CD8-positive, alpha-beta memory T cell (primary cell): ENCODE data around the gene STAT4. TPM values are rescaled to one million over a fixed set of nuclear protein-coding genes. Genes with fewer than 3 reads are reported as not detected.

ENCODE experiments used
- CTCF ChIA-PET: fragments of 350-600 bp; sonication (Branson Sonifier 250); formaldehyde crosslinking; loops from one replicate; lab custom pipeline; 2021; ENCODE audit warnings: antibody characterized with exemption; lab: Charles Lee
- POLR2A ChIA-PET: fragments of 350-600 bp; sonication (Branson Sonifier 250); formaldehyde crosslinking; loops from one replicate; lab custom pipeline; 2021; ENCODE audit warnings: antibody characterized with exemption; lab: Charles Lee
- DNase-seq, 5 donors: peaks; one replicate each; pipeline versions ENCODE4 v3.0.0 to v3.0.0-alpha.2; 2020 to 2022; ENCODE audit warnings: mixed read lengths in 1 of 5
- H3K27ac ChIP-seq: one replicate; pipeline ENCODE4 v1.7.0; 2013; ENCODE audit warnings: low read depth, mild to moderate bottlenecking, low read length, moderate library complexity
- H3K27me3 ChIP-seq: 2 replicates; pipeline ENCODE4 v1.7.0; 2013; ENCODE audit warnings: low read length, mild to moderate bottlenecking; ENCODE audit not compliant: insufficient read depth, poor library complexity, severe bottlenecking
- H3K36me3 ChIP-seq: 2 replicates; pipeline ENCODE4 v1.7.0; 2013; ENCODE audit warnings: mild to moderate bottlenecking, low read length, moderate library complexity; ENCODE audit not compliant: insufficient read depth
- H3K4me1 ChIP-seq: 2 replicates; pipeline ENCODE4 v1.7.0; 2013; ENCODE audit warnings: mild to moderate bottlenecking, low read length, moderate library complexity; ENCODE audit not compliant: insufficient read depth
- H3K4me3 ChIP-seq: 2 replicates; pipeline ENCODE4 v1.7.0; 2013; ENCODE audit warnings: mild to moderate bottlenecking, low read length
- H3K9me3 ChIP-seq: 2 replicates; pipeline ENCODE4 v1.7.0; 2013; ENCODE audit warnings: mild to moderate bottlenecking, low read length
- H3K27ac Mint-ChIP-seq, 8 donors: one replicate each; pipeline ENCODE4 v1.8.0; 2020 to 2021; ENCODE audit warnings: mixed read lengths in 8 of 8, mild to moderate bottlenecking in 6 of 8, inconsistent platforms in 3 of 8, moderate library complexity in 3 of 8
- H3K27me3 Mint-ChIP-seq, 2 donors: one replicate each; pipeline ENCODE4 v1.8.0; 2020 to 2021; ENCODE audit warnings: mixed read lengths in 2 of 2, mild to moderate bottlenecking in 1 of 2, moderate library complexity in 1 of 2
- H3K36me3 Mint-ChIP-seq, 3 donors: one replicate each; pipeline ENCODE4 v1.8.0; 2020 to 2021; ENCODE audit warnings: mixed read lengths in 3 of 3, inconsistent platforms in 1 of 3, mild to moderate bottlenecking in 1 of 3
- H3K4me1 Mint-ChIP-seq, 3 donors: one replicate each; pipeline ENCODE4 v1.8.0; 2020 to 2021; ENCODE audit warnings: mixed read lengths in 3 of 3, inconsistent platforms in 1 of 3, mild to moderate bottlenecking in 1 of 3
- H3K4me3 Mint-ChIP-seq, 7 donors: one replicate each; pipeline ENCODE4 v1.8.0; 2020 to 2021; ENCODE audit warnings: mixed read lengths in 7 of 7, mild to moderate bottlenecking in 6 of 7, moderate library complexity in 4 of 7, inconsistent platforms in 2 of 7
- H3K9me3 Mint-ChIP-seq, 5 donors: one replicate each; pipeline ENCODE4 v1.8.0; 2020 to 2022; ENCODE audit warnings: mixed read lengths in 5 of 5, mild to moderate bottlenecking in 3 of 5, moderate library complexity in 2 of 5, inconsistent platforms in 1 of 5
- polyA plus RNA-seq: library from polyadenylated mRNA; unstranded; fragments of 300-500 nt; fragmentation: Illumina TruSeq; gene quantifications from one replicate; pipeline ENCODE4 v1.2.3, GENCODE V29; 2021
- total RNA-seq, 2 experiments: library from RNA; stranded (reverse); gene quantifications; one replicate each; pipeline ENCODE4 v1.2.3, GENCODE V29; 2021

STAT4 gene
- total and polyA plus RNA-seq, 3 experiments from 2014 or later, result 53.0 to 88.2 (median 54.7) TPM

GRCh38 chr2:191051825-191052778 lies 98.7 kb downstream of the STAT4 start:
- no peak overlapping the region for H3K4me3 Mint-ChIP-seq
- DNase-seq, result peak in 2 of 5 donors; percentile 53 to 65
- peaks cover 22 to 34% (median 24%) of the 10 kb centered on the region in 3 donors for H3K4me1 Mint-ChIP-seq
- no peak overlapping the region for H3K27ac Mint-ChIP-seq
- no peaks in the 10 kb centered on the region for H3K9me3 Mint-ChIP-seq
- Histone ChIP-seq H3K27me3 (no peaks in the 10 kb centered on the region), H3K4me1 (peaks cover 18% of the 10 kb centered on the region), H3K9me3 (no peaks in the 10 kb centered on the region), H3K4me3 (no peak overlapping the region), H3K36me3 (no peaks in the 10 kb centered on the region), H3K27ac (no peak overlapping the region)
- H3K27me3 Mint-ChIP-seq, result no peaks in the 10 kb centered on the region
- ChIA-PET POLR2A (interaction anchor here (0.7 to 2.8 kb wide), 8 partner anchors 10 to 106 kb away, joined by 3 to 17 read pairs (median 4); partner anchors contain the start of genes STAT1 and STAT4), CTCF (interaction anchor here (0.7 to 11.5 kb wide), 31 partner anchors 10 to 624 kb away, joined by 3 to 390 read pairs (median 4); partner anchors contain the start of gene STAT4)
- H3K36me3 Mint-ChIP-seq, result peaks cover 2 to 26% (median 7%) of the 10 kb centered on the region in 3 donors

- H3K36me3 ChIP-seq, result no peaks in the 10 kb centered on the region
- no peaks in the 10 kb centered on the region for H3K27me3 ChIP-seq
- peaks cover 9% of the 10 kb centered on the region for H3K4me1 ChIP-seq
- no peak overlapping the region for H3K27ac Mint-ChIP-seq
- CTCF ChIA-PET, result interaction anchor here (0.8 to 11.5 kb wide), 21 partner anchors 9 to 470 kb away, joined by 3 to 390 read pairs (median 6); partner anchors contain the start of gene STAT4
- POLR2A ChIA-PET, result interaction anchor here (1.2 to 2.8 kb wide), 4 partner anchors 98 to 107 kb away, joined by 4 to 17 read pairs (median 11); partner anchors contain the start of gene STAT4
- peaks cover 14 to 26% (median 15%) of the 10 kb centered on the region in 3 donors for H3K4me1 Mint-ChIP-seq
- H3K9me3 Mint-ChIP-seq, result no peaks in the 10 kb centered on the region
- H3K36me3 Mint-ChIP-seq, result peaks cover 3 to 24% (median 5%) of the 10 kb centered on the region in 3 donors
- no peaks in the 10 kb centered on the region for H3K9me3 ChIP-seq
- no peak overlapping the region for H3K4me3 Mint-ChIP-seq
- H3K4me3 ChIP-seq, result no peak overlapping the region
- no peak overlapping the region for H3K27ac ChIP-seq
- DNase-seq, result no peak
- no peaks in the 10 kb centered on the region for H3K27me3 Mint-ChIP-seq
These were observed 99.6 kb downstream of the STAT4 start for GRCh38 chr2:191051177-191051576.

- no peaks in the 10 kb centered on the region for H3K27me3 Mint-ChIP-seq
- no peaks in the 10 kb centered on the region for H3K27me3 ChIP-seq
- CTCF ChIA-PET, result interaction anchor here (0.8 to 11.5 kb wide), 15 partner anchors 10 to 471 kb away, joined by 3 to 390 read pairs (median 6); partner anchors contain the start of gene STAT4
- peak overlapping the region in 4 of 8 donors; percentile 14 to 85 (median 52) for H3K27ac Mint-ChIP-seq
- no peak overlapping the region for H3K27ac ChIP-seq
- no peak for DNase-seq
- peaks cover 6% of the 10 kb centered on the region for H3K4me1 ChIP-seq
- POLR2A ChIA-PET, result interaction anchor here (0.7 to 2.8 kb wide), 3 partner anchors 10 to 179 kb away, joined by 3 to 15 read pairs (median 4); partner anchors contain the start of gene STAT4
- H3K36me3 ChIP-seq, result no peaks in the 10 kb centered on the region
- H3K36me3 Mint-ChIP-seq, result peaks cover 7 to 25% (median 8%) of the 10 kb centered on the region in 3 donors
- no peaks in the 10 kb centered on the region for H3K9me3 ChIP-seq
- H3K4me3 Mint-ChIP-seq, result peak overlapping the region in 2 of 7 donors; percentile 1 to 45
- peaks cover 8 to 21% (median 9%) of the 10 kb centered on the region in 3 donors for H3K4me1 Mint-ChIP-seq
- no peaks in the 10 kb centered on the region for H3K9me3 Mint-ChIP-seq
- H3K4me3 ChIP-seq, result no peak overlapping the region
These were observed 100.2 kb downstream of the STAT4 start for GRCh38 chr2:191050640-191050987.

- H3K27ac Mint-ChIP-seq, result peak overlapping the region in 7 of 8 donors; percentile 21 to 85 (median 69)
- H3K36me3 Mint-ChIP-seq, result peaks cover 8 to 31% (median 13%) of the 10 kb centered on the region in 3 donors
- POLR2A ChIA-PET, result interaction anchor here (0.5 to 2.8 kb wide), 5 partner anchors 8 to 238 kb away, joined by 3 to 15 read pairs (median 3); partner anchors contain the start of gene STAT4
These were observed 100.8 kb downstream of the STAT4 start for GRCh38 chr2:191049728-191050639.

GRCh38 chr2:191048073-191048472 lies 102.7 kb downstream of the STAT4 start:
- Mint-ChIP-seq H3K27ac (peak overlapping the region in 1 of 8 donors; percentile 58), H3K9me3 (peaks cover 0 to 4% (median 0%) of the 10 kb centered on the region in 5 donors), H3K4me1 (peaks cover 0 to 14% (median 0%) of the 10 kb centered on the region in 3 donors), H3K36me3 (peaks cover 11 to 34% (median 32%) of the 10 kb centered on the region in 3 donors), H3K4me3 (no peak overlapping the region), H3K27me3 (no peaks in the 10 kb centered on the region)
- no peak for DNase-seq
- Histone ChIP-seq H3K4me3 (no peak overlapping the region), H3K9me3 (no peaks in the 10 kb centered on the region), H3K27me3 (no peaks in the 10 kb centered on the region), H3K4me1 (peaks cover 6% of the 10 kb centered on the region), H3K36me3 (peaks cover 4% of the 10 kb centered on the region), H3K27ac (no peak overlapping the region)
- ChIA-PET POLR2A (no interaction called here), CTCF (interaction anchor here (1.2 to 11.5 kb wide), 4 partner anchors 12 to 117 kb away, joined by 3 to 390 read pairs (median 3); partner anchors contain the start of gene STAT4)

More at GRCh38 chr2:191049728-191050639, 100.8 kb downstream of the STAT4 start:
- Histone ChIP-seq H3K27ac (no peak overlapping the region), H3K36me3 (no peaks in the 10 kb centered on the region), H3K9me3 (no peaks in the 10 kb centered on the region), H3K4me3 (no peak overlapping the region), H3K4me1 (peaks cover 6% of the 10 kb centered on the region), H3K27me3 (no peaks in the 10 kb centered on the region)
- Mint-ChIP-seq H3K27me3 (no peaks in the 10 kb centered on the region), H3K4me3 (peak overlapping the region in 3 of 7 donors; percentile 23 to 56 (median 51)), H3K9me3 (no peaks in the 10 kb centered on the region), H3K4me1 (peaks cover 7 to 20% (median 7%) of the 10 kb centered on the region in 3 donors)
- CTCF ChIA-PET, result interaction anchor here (0.8 to 11.5 kb wide), 10 partner anchors 9 to 200 kb away, joined by 3 to 390 read pairs (median 6); partner anchors contain the start of gene STAT4
- no peak for DNase-seq

GRCh38 chr2:191045141-191045540 lies 105.7 kb downstream of the STAT4 start:
- ChIA-PET POLR2A (no interaction called here), CTCF (no interaction called here)
- Mint-ChIP-seq H3K4me1 (peaks cover 8 to 13% (median 11%) of the 10 kb centered on the region in 3 donors), H3K9me3 (peaks cover 0 to 4% (median 0%) of the 10 kb centered on the region in 5 donors), H3K36me3 (peaks cover 7 to 46% (median 33%) of the 10 kb centered on the region in 3 donors), H3K27ac (peak overlapping the region in 3 of 8 donors; percentile 10 to 37 (median 36)), H3K4me3 (no peak overlapping the region), H3K27me3 (no peaks in the 10 kb centered on the region)
- DNase-seq, result no peak
- Histone ChIP-seq H3K27me3 (no peaks in the 10 kb centered on the region), H3K4me3 (no peak overlapping the region), H3K27ac (no peak overlapping the region), H3K36me3 (peaks cover 4% of the 10 kb centered on the region), H3K4me1 (no peaks in the 10 kb centered on the region), H3K9me3 (no peaks in the 10 kb centered on the region)

- DNase-seq, result no peak
- ChIA-PET CTCF (no interaction called here), POLR2A (no interaction called here)
- H3K36me3 ChIP-seq, result peaks cover 16% of the 10 kb centered on the region
- no peak overlapping the region for H3K27ac ChIP-seq
- no peak overlapping the region for H3K4me3 ChIP-seq
- no peaks in the 10 kb centered on the region for H3K27me3 ChIP-seq
- peaks cover 16% of the 10 kb centered on the region for H3K4me1 ChIP-seq
- no peaks in the 10 kb centered on the region for H3K9me3 ChIP-seq
- Mint-ChIP-seq H3K4me1 (peaks cover 20 to 26% (median 25%) of the 10 kb centered on the region in 3 donors), H3K27ac (no peak overlapping the region), H3K9me3 (peaks cover 0 to 4% (median 0%) of the 10 kb centered on the region in 5 donors), H3K4me3 (no peak overlapping the region), H3K36me3 (peaks cover 13 to 59% (median 33%) of the 10 kb centered on the region in 3 donors), H3K27me3 (no peaks in the 10 kb centered on the region)
These were observed 107.4 kb downstream of the STAT4 start for GRCh38 chr2:191043438-191043837.
